Immature natural killer cell (primary cell): ENCODE data around the gene ERBIN. TPM values are rescaled to one million over a fixed set of nuclear protein-coding genes. Genes with fewer than 3 reads are reported as not detected.
"Not testable (repeated sequence)": the region's sequence is repeated elsewhere in the genome, so short reads cannot be mapped to it uniquely, and the experiment has no call there.

Experiments
- DNase-seq, 3 donors: peaks; one replicate each; pipeline ENCODE4 v3.0.0; 2022; ENCODE audit warnings: mixed read lengths in 1 of 3
- H3K27ac Mint-ChIP-seq, 6 donors: one replicate each; pipeline ENCODE4 v1.8.0; 2020; ENCODE audit warnings: mixed read lengths in 6 of 6, mild to moderate bottlenecking in 5 of 6, inconsistent platforms in 4 of 6, moderate library complexity in 3 of 6
- H3K27me3 Mint-ChIP-seq, 3 donors: one replicate each; pipeline ENCODE4 v1.8.0; 2020 to 2021; ENCODE audit warnings: low read depth in 3 of 3, mild to moderate bottlenecking in 3 of 3, mixed read lengths in 3 of 3, moderate library complexity in 3 of 3, inconsistent platforms in 1 of 3
- H3K36me3 Mint-ChIP-seq, 3 donors: one replicate each; pipeline ENCODE4 v1.8.0; 2020; ENCODE audit warnings: mixed read lengths in 3 of 3, inconsistent platforms in 2 of 3, mild to moderate bottlenecking in 2 of 3
- H3K4me1 Mint-ChIP-seq, 2 donors: one replicate each; pipeline ENCODE4 v1.8.0; 2020; ENCODE audit warnings: inconsistent platforms in 2 of 2, mild to moderate bottlenecking in 2 of 2, mixed read lengths in 2 of 2, moderate library complexity in 1 of 2
- H3K4me3 Mint-ChIP-seq, 5 donors: one replicate each; pipeline ENCODE4 v1.8.0; 2020; ENCODE audit warnings: mild to moderate bottlenecking in 5 of 5, mixed read lengths in 5 of 5, inconsistent platforms in 3 of 5, moderate library complexity in 3 of 5
- H3K9me3 Mint-ChIP-seq, 6 donors: one replicate each; pipeline ENCODE4 v1.8.0; 2020; ENCODE audit warnings: mild to moderate bottlenecking in 6 of 6, mixed read lengths in 6 of 6, inconsistent platforms in 4 of 6, moderate library complexity in 3 of 6
- polyA plus RNA-seq, 3 donors: library from polyadenylated mRNA; unstranded; fragments of 300-500 nt; fragmentation: Illumina TruSeq; gene quantifications; one replicate each; pipeline ENCODE4 v1.2.3, GENCODE V29; 2021

The ERBIN gene
- polyA plus RNA-seq, 3 donors from 2014 or later, result 38.3 to 75.1 (median 40.6) TPM

GRCh38 chr5:66009277-66009676 lies 82.9 kb downstream of the ERBIN start:
- H3K4me3 Mint-ChIP-seq, result peak overlapping the region in 1 of 5 donors; percentile 46
- no peaks in the 10 kb centered on the region for H3K9me3 Mint-ChIP-seq
- DNase-seq, result no peak
- H3K36me3 Mint-ChIP-seq, result peaks cover 0 to 20% (median 4%) of the 10 kb centered on the region in 3 donors
- H3K27ac Mint-ChIP-seq, result peak overlapping the region in 5 of 6 donors; percentile 54 to 89 (median 77)
- H3K27me3 Mint-ChIP-seq, result peaks cover 0 to 4% (median 2%) of the 10 kb centered on the region in 3 donors
- peaks cover 56 to 83% of the 10 kb centered on the region in 2 donors for H3K4me1 Mint-ChIP-seq

DNA sequence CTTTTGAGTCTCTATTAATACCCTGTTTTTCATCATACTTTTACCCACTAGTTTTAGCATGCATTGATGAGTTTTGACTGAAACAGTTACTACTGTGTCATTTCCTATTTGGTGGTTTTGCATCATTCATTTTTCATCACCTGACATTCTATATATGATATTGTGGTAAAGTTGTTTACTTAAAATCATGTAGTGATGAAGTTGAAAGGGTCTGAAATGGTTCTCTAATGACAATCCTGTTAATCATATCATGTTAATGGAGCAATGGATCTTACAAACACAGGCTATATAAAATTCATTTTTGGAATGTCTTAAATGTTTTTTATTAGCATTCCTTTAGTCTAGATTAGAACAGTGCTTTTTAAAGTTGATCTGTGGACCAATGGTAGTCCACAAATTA lies 84.1 kb downstream of the ERBIN start:
- H3K9me3 Mint-ChIP-seq, result no peaks in the 10 kb centered on the region
- H3K27me3 Mint-ChIP-seq, result peaks cover 0 to 2% (median 1%) of the 10 kb centered on the region in 3 donors
- peaks cover 0 to 10% (median 10%) of the 10 kb centered on the region in 3 donors for H3K36me3 Mint-ChIP-seq
- peak overlapping the region; percentile 1 to 62 (median 38) for H3K4me3 Mint-ChIP-seq
- peak overlapping the region; percentile 77 to 91 (median 82) for H3K27ac Mint-ChIP-seq
- DNase-seq, result peak; percentile 15 to 35 (median 26)
- peaks cover 45 to 80% of the 10 kb centered on the region in 2 donors for H3K4me1 Mint-ChIP-seq

DNA sequence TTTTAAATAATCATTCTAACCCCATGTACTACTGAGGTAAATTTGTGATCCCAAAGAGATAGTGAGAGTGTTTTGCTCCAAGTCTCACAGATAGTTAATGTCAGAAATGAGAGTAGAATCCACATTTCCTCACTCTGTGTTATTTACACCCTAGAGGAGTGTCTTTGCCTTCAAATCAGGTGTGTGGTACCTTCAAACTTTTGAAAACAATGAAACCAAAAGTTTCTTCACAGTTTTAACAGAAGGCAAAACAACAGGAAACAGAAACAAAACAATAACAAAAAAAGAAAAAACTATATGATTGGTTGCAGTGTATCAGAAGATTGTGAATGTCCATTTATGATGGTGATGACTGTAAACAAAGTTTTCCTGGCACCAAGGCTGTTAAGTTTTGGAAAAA lies 85.9 kb downstream of the ERBIN start:
- peak overlapping the region; percentile 55 to 92 (median 84) for H3K27ac Mint-ChIP-seq
- H3K4me3 Mint-ChIP-seq, result peak overlapping the region in 2 of 5 donors; percentile 30 to 47
- H3K27me3 Mint-ChIP-seq, result peaks cover 0 to 2% (median 0%) of the 10 kb centered on the region in 3 donors
- H3K36me3 Mint-ChIP-seq, result peaks cover 0 to 10% (median 3%) of the 10 kb centered on the region in 3 donors
- H3K9me3 Mint-ChIP-seq, result no peaks in the 10 kb centered on the region
- DNase-seq, result no peak
- peaks cover 46 to 90% of the 10 kb centered on the region in 2 donors for H3K4me1 Mint-ChIP-seq

DNA sequence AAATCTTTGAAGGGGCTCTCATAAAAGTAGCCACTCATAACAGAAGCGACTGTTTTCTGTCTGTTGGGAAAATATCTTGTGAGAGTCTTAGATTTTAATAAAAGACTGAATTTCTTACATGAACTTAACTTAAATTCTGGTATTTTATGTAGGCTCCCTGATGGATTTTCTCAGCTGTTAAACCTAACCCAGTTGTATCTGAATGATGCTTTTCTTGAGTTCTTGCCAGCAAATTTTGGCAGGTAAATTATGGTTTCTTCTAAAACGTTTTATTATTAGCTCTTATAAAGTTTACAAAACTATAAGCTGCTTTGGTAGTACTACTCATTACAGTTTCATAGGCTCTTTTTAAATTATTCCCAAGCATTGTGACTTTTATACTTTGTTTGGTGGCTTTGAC lies 87.0 kb downstream of the ERBIN start:
- H3K36me3 Mint-ChIP-seq, result peaks cover 0 to 10% (median 3%) of the 10 kb centered on the region in 3 donors
- no peak for DNase-seq
- no peaks in the 10 kb centered on the region for H3K9me3 Mint-ChIP-seq
- H3K4me1 Mint-ChIP-seq, result peaks cover 55 to 92% of the 10 kb centered on the region in 2 donors
- no peak overlapping the region for H3K4me3 Mint-ChIP-seq
- peaks cover 0 to 4% (median 0%) of the 10 kb centered on the region in 3 donors for H3K27me3 Mint-ChIP-seq
- peak overlapping the region in 3 of 6 donors; percentile 13 to 58 (median 40) for H3K27ac Mint-ChIP-seq

DNA sequence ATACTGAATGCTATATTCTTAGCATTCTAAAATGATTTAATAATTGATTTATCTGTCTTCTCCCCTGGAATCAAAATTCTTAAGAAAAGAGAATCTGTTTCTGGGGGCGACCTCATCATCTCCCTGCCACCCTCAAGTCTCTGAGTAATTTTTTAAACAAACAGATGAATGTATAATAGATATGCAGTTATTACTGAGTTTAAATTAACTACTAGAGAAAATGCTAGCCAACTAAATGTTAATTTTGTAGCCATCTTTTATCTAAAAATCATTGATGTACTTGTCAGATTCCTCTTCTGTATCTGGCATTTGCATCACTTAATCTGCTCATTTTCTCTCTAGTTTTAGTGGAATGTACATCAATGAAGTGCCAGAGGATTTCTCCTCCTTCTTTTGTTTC lies 87.5 kb downstream of the ERBIN start:
- no peak for DNase-seq
- Mint-ChIP-seq H3K4me3 (no peak overlapping the region), H3K9me3 (no peaks in the 10 kb centered on the region), H3K27me3 (peaks cover 0 to 4% (median 0%) of the 10 kb centered on the region in 3 donors), H3K36me3 (peaks cover 0 to 10% (median 3%) of the 10 kb centered on the region in 3 donors), H3K27ac (peak overlapping the region in 2 of 6 donors; percentile 33 to 58), H3K4me1 (peaks cover 57 to 91% of the 10 kb centered on the region in 2 donors)

- Mint-ChIP-seq H3K9me3 (no peaks in the 10 kb centered on the region), H3K27me3 (peaks cover 0 to 2% (median 0%) of the 10 kb centered on the region in 3 donors), H3K4me3 (no peak overlapping the region), H3K4me1 (peaks cover 53 to 91% of the 10 kb centered on the region in 2 donors), H3K36me3 (peaks cover 0 to 10% (median 0%) of the 10 kb centered on the region in 3 donors), H3K27ac (peak overlapping the region in 4 of 6 donors; percentile 37 to 74 (median 64))
- DNase-seq, result no peak
Measured at GRCh38 chr5:66015196-66015960, 89.0 kb downstream of the ERBIN start.

DNA sequence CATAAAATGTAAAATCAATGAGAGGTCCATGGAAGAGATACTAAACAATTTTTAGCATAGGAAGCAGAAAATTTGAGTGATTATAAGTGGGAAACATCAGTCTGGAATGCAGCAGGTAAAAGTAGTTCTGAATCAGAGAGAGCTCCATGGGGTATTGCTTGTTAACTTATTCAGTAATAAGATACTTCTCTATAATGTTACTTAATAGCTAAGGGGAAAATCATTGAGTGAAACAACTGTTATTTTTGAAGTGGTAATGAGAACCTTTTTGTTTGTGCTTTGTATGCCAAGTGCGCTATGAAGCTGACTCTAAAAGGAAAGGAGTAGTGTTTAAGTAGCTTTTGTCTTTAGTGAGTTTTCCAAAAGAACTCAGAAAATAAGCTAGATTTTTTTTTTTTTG lies 95.2 kb downstream of the ERBIN start:
- H3K27me3 Mint-ChIP-seq, result peaks cover 0 to 2% (median 0%) of the 10 kb centered on the region in 3 donors
- H3K4me1 Mint-ChIP-seq, result peaks cover 29 to 67% of the 10 kb centered on the region in 2 donors
- peak overlapping the region in 4 of 6 donors; percentile 12 to 62 (median 32) for H3K27ac Mint-ChIP-seq
- H3K9me3 Mint-ChIP-seq, result no peaks in the 10 kb centered on the region
- peaks cover 0 to 13% (median 5%) of the 10 kb centered on the region in 3 donors for H3K36me3 Mint-ChIP-seq
- no peak for DNase-seq
- no peak overlapping the region for H3K4me3 Mint-ChIP-seq

- H3K27me3 Mint-ChIP-seq, result peaks cover 0 to 2% (median 0%) of the 10 kb centered on the region in 3 donors
- H3K9me3 Mint-ChIP-seq, result no peaks in the 10 kb centered on the region
- no peak overlapping the region for H3K4me3 Mint-ChIP-seq
- peaks cover 12 to 45% of the 10 kb centered on the region in 2 donors for H3K4me1 Mint-ChIP-seq
- peaks cover 0 to 27% (median 23%) of the 10 kb centered on the region in 3 donors for H3K36me3 Mint-ChIP-seq
- no peak for DNase-seq
- no peak overlapping the region for H3K27ac Mint-ChIP-seq
Measured at GRCh38 chr5:66039296-66039695, 112.9 kb downstream of the ERBIN start.

DNA sequence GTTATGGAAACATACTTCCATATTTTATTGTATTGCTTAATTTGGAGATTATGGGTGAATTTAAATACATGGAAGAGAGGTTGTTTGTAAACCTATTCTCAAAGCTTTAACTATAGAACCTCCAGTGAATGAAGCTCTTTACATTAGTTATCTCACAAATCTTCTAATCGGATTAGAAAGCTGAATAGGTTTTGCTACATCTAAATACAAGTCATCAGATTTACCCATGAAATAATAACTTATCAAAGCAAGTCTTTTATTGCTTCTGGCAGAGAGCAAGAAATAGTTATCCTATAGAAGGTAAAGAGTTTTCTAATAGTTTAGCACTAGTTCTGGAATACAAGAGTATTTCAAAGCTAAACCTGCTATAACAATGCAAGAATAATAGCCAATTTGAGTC lies 113.3 kb downstream of the ERBIN start:
- Mint-ChIP-seq H3K27ac (no peak overlapping the region), H3K27me3 (peaks cover 0 to 3% (median 0%) of the 10 kb centered on the region in 3 donors), H3K36me3 (peaks cover 0 to 28% (median 24%) of the 10 kb centered on the region in 3 donors)

GRCh38 chr5:66041627-66042026 lies 115.3 kb downstream of the ERBIN start:
- H3K4me1 Mint-ChIP-seq, result peaks cover 12 to 38% of the 10 kb centered on the region in 2 donors
- H3K4me3 Mint-ChIP-seq, result no peak overlapping the region
- no peaks in the 10 kb centered on the region for H3K9me3 Mint-ChIP-seq
- H3K27me3 Mint-ChIP-seq, result peaks cover 0 to 4% (median 0%) of the 10 kb centered on the region in 3 donors
- peaks cover 0 to 27% (median 20%) of the 10 kb centered on the region in 3 donors for H3K36me3 Mint-ChIP-seq
- peak overlapping the region in 1 of 6 donors; percentile 52 for H3K27ac Mint-ChIP-seq
- no peak for DNase-seq

More for the DNA sequence above, 113.3 kb downstream of the ERBIN start:
- H3K4me1 Mint-ChIP-seq, result peaks cover 12 to 45% of the 10 kb centered on the region in 2 donors
- H3K9me3 Mint-ChIP-seq, result no peaks in the 10 kb centered on the region
- DNase-seq, result no peak
- no peak overlapping the region for H3K4me3 Mint-ChIP-seq

DNA sequence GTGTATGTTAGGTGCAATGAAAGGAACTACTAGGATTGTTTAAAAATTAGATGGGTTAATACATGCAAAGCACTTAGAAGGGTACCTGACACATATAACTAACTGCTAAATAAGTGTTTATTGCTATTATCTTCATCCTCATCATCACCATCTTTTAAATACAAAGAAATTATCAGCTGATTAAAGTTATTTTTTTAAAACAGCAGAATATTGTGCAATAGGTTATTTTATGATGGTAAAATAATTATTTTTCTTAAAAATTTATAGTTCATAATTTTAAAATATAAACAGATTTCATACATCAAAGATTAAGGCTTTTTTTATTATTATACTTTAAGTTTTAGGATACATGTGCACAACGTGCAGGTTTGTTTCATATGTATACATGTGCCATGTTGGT lies 130.9 kb downstream of the ERBIN start:
- peak overlapping the region in 1 of 6 donors; percentile 22 for H3K27ac Mint-ChIP-seq
- peaks cover 37 to 49% of the 10 kb centered on the region in 2 donors for H3K4me1 Mint-ChIP-seq
- H3K36me3 Mint-ChIP-seq, result peaks cover 0 to 28% (median 8%) of the 10 kb centered on the region in 3 donors
- H3K9me3 Mint-ChIP-seq, result no peaks in the 10 kb centered on the region
- DNase-seq, result no peak
- H3K4me3 Mint-ChIP-seq, result no peak overlapping the region
- peaks cover 0 to 5% (median 0%) of the 10 kb centered on the region in 3 donors for H3K27me3 Mint-ChIP-seq

DNA sequence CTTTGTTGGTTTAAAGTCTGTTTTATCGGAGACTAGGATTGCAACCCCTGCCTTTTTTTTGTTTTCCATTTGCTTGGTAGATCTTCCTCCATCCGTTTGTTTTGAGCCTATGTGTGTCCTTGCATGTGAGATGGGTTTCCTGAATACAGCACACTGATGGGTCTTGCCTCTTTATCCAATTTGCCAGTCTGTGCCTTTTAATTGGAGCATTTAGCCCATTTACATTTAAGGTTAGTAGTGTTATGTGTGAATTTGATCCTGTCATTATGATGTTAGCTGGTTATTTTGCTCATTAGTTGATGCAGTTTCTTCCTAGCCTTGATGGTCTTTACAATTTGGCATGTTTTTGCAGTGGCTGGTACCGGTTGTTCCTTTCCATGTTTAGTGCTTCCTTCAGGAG lies 134.9 kb downstream of the ERBIN start:
- H3K4me1 Mint-ChIP-seq, result peaks cover 62 to 79% of the 10 kb centered on the region in 2 donors
- peak overlapping the region in 1 of 6 donors; percentile 36 for H3K27ac Mint-ChIP-seq
- H3K9me3 Mint-ChIP-seq, H3K27me3 Mint-ChIP-seq, H3K4me3 Mint-ChIP-seq, DNase-seq: not testable (repeated sequence)
- peaks cover 0 to 21% (median 0%) of the 10 kb centered on the region in 3 donors for H3K36me3 Mint-ChIP-seq

- Mint-ChIP-seq H3K36me3 (peaks cover 0 to 26% (median 0%) of the 10 kb centered on the region in 3 donors), H3K4me1 (peaks cover 64 to 84% of the 10 kb centered on the region in 2 donors)
- H3K9me3 Mint-ChIP-seq, H3K4me3 Mint-ChIP-seq, H3K27me3 Mint-ChIP-seq, H3K27ac Mint-ChIP-seq, DNase-seq: not testable (repeated sequence)
Measured at GRCh38 chr5:66063061-66063460, 136.7 kb downstream of the ERBIN start.

- Mint-ChIP-seq H3K27ac (peak overlapping the region in 1 of 6 donors; percentile 66), H3K9me3 (no peaks in the 10 kb centered on the region)
Measured at GRCh38 chr5:66066826-66067225, 140.5 kb downstream of the ERBIN start.

More at GRCh38 chr5:66066826-66067225, 140.5 kb downstream of the ERBIN start:
- H3K4me1 Mint-ChIP-seq, result peaks cover 40 to 70% of the 10 kb centered on the region in 2 donors
- no peak overlapping the region for H3K4me3 Mint-ChIP-seq
- H3K27me3 Mint-ChIP-seq, result peaks cover 0 to 2% (median 0%) of the 10 kb centered on the region in 3 donors
- DNase-seq, result no peak
- peaks cover 0 to 22% (median 14%) of the 10 kb centered on the region in 3 donors for H3K36me3 Mint-ChIP-seq
